HG02623 (cell line): ENCODE data around the gene PRAMEF17.
"Not testable (repeated sequence)": the region's sequence is repeated elsewhere in the genome, so short reads cannot be mapped to it uniquely, and the experiment has no call there.

Experiments
- ATAC-seq: cut with Tn5 transposase; IDR thresholded peaks from one replicate; pipeline ENCODE4 v1.9.1; 2021; ENCODE audit warnings: moderate library complexity; ENCODE audit not compliant: unreplicated experiment

PRAMEF17 gene, protein sequence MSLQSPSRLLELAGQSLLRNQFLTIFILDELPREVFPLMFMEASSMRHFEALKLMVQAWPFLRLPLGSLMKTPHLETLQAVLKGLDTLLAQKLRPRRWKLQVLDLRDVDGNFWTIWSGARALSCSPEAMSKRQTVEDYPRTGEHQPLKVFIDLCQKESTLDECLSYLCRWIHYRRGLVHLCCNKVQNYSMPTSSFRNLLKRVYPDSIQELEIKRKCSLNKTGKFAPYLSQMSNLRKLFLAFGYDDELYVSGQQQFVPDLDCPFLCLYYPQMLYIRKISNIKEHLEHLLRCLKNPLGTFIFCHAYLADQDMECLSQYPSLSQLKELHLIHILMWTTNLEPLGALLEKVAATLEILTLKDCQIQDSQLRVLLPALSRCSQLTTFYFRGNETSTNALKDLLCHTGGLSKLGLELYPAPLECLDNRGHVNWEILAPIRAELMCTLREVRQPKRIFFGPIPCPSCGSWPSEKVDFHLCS

DNA sequence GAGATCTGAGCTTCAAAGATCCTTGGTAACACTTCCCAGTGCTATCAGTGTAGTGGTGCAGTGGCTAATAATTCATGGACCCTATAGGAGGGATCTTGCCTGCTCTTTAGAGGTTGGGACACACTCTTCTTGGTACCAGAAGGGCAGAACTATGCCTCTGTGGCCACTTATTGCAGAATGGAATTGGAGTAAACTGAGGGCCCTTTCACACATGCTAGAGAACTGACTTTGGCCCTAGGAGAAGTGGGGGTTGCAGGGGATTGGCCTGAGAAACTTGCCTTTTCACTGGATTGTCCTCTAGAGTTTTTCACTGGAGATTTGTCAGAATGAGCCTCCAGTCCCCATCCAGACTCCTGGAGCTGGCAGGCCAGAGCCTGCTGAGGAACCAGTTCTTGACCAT is at the start of gene PRAMEF17:
PRAMEF17 (plus strand) TSS at position 301 of the 400 bp plus-strand sequence; CDS start at position 327, 26 bp downstream.
- not testable (repeated sequence) for ATAC-seq

DNA sequence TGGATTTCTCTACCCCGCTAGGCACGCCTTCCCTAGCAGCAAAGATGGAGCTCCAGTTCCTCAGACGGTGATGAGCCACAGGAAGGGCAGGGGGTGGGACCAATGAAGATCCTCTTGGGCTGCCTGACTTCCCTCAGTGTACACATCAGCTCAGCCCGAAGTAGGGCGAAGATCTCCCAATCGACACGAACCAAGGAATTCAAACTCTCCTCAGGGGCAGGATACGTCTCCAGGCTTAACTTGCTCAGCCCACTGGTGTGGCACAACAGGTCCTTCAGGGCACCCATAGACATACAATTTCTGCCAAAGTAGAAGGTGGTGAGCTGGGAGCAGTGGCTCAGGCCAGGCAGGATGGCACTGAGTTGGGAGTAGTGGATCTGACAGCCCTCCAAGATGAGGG is 46.9 kb upstream of the PRAMEF17 start:
- ATAC-seq: not testable (repeated sequence)

DNA sequence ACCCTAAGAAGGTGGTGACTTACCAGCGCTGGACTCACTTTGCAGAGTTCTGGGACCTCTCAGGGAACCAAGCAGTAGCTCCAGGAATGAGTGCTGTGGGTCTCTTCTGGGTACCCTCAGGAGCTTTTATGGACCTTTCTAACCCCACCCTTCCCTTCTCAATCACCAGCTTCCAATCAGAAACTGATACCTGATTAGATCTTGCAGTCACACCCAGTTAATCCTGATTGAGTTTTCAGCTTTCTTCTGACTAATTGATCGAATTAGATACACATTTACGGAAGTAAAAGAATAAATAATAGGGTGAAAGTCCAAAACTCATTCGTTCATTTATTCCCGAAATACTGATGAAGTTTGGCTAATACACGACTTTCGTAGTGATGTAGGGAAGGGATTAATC is 42.4 kb upstream of the PRAMEF17 start, which contains the start of gene PRAMEF14:
PRAMEF14 (minus strand) TSS at position 101 of the 400 bp plus-strand sequence. CDS start 1,820 bp downstream, outside the sequence.
- not testable (repeated sequence) for ATAC-seq

DNA sequence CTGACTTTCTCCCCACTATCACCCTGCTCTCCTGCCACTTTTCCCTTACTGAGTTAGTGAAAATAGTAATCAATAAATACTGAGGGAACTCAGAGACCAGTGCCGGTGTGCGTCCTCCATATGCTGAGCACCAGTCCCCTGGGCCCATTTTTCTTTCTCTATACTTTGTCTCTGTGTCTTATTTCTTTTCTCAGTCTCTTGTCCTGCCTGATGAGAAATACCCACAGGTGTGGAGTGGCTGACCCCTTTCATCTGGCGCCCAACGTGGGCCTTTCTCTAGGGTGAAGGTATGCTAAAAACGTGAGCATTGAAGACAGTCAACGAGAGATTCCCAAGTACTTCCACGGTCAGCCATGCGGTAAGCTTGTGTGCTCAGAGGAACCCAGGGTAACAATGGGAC is 36.0 kb upstream of the PRAMEF17 start:
- ATAC-seq: not testable (repeated sequence)

DNA sequence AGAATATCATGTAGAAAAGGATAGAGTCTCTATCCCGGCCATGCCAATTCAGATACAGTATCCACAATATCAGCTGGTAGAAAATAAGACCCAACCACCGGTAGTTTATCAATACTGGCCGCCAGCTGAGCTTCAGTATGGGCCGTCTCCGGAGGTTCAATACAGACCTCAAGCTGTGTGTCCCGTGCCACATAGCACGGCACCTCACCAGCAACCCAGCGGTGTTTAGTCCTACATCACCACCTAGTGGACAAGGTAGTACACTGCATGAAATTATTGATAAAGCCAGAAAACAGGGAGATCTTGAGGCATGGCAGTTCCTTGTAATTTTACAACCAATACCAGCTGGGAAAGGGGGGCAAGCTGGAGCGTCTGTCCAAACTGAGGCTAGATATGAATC is 35.0 kb upstream of the PRAMEF17 start:
- ATAC-seq: not testable (repeated sequence)

DNA sequence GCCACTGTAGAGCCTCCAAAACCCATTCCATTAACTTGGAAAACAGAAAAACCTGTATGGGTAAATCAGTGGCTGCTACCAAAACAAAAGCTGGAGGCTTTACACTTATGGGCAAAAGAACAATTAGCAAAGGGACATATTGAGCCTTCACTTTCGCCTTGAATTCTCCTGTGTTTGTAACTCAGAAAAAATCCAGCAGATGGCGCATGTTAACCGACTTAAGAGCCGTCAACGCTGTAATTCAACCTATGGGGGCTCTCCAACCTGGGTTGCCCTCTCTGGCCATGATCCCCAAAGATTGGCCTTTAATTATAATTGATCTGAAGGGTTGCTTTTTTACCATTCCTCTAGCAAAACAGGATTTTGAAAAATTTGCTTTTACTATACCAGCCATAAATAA is 32.7 kb upstream of the PRAMEF17 start:
- not testable (repeated sequence) for ATAC-seq

DNA sequence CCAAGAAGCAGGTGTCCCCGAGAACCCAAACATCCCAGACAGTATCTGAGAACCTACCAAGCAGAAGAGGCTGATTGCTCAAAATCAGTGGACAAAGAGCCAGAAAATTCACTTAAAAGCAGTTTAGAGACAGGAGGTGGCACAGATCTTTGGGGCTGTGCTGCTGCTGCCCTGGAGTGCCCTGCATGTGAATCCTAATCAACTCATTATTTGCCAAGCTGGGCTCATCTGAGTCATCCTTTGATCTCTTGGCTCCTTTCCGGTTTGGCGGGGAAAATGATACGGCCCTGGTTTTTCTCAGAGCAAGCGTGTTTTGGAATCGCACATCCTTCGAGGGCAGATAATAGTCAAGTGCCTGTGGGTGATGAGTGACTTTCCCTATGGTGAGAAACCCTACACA is 27.1 kb upstream of the PRAMEF17 start:
- not testable (repeated sequence) for ATAC-seq

DNA sequence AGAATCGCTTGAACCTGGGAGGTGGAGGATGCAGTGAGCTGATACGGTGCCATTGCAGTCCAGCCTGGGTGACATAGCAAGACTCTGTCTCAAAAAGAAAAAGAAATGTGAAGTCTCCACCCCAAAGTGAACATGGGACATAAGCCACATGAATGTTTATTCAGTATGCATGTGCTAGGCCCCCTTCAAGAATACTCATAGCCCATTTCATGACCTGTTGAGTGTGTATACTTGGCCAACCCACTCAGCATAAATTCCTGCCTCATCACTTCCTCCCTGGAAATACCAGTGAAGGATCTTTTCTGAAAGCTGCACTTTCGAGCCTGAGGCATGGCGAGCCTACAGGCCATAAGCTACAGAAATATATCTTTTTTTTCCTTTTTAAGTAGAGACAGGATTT is 24.5 kb upstream of the PRAMEF17 start:
- not testable (repeated sequence) for ATAC-seq

DNA sequence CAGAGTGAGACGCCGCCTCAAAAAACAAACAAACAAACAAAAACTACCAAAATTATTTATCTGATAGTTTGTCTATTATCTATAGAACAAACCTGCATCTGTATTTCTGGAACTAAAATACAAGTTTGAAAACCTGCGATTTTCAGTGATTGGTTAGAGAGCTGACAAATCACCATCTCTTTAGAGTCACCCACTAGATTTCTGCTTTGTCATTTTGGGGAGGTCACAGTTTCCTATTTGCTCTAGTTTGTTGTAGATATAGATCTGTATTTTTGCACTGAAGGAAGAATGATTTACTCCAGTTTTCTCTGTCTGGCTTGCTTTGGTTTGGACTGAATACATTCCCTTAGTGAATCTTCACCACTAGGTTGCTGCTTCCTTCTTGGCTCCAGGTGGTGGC is 22.9 kb upstream of the PRAMEF17 start:
- ATAC-seq: not testable (repeated sequence)

DNA sequence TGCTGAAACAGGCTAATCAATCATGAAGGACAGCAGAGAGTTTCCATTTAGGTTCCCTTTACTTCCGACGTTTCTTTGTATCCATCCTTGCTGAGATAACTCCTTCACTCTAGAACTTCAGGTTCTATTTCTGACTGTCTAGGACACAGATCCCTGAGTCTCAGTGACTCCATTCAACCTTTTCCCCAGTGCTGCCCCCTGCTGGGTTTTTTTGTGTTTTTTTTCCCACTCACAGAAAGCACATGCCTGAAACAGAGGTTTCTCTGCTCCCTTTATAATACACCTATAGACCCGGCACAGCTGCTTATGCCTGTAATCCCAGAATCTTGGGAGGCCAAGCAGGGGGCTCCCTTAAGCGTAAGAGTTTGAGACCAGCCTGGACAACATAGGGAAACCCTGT is 20.9 kb upstream of the PRAMEF17 start:
- not testable (repeated sequence) for ATAC-seq

DNA sequence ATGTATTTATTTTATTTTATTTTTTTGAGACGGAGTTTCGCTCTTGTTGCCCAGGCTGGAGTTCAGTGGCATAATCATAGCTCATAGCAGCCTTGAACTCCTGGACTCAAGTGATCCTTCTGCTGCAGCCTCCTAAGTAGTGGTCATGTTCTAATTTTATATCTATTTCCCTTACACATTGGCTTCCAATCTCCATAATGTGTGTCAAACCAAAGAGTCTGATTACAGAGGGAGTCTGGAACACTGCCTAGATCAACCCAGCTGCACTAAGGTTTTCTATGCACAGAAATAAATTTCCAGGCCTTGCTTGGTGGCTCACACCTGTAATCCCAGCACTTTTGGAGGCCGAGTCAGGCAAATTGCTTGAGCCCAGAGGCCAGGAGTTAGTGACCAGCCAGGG is 10.4 kb upstream of the PRAMEF17 start:
- ATAC-seq: not testable (repeated sequence)

DNA sequence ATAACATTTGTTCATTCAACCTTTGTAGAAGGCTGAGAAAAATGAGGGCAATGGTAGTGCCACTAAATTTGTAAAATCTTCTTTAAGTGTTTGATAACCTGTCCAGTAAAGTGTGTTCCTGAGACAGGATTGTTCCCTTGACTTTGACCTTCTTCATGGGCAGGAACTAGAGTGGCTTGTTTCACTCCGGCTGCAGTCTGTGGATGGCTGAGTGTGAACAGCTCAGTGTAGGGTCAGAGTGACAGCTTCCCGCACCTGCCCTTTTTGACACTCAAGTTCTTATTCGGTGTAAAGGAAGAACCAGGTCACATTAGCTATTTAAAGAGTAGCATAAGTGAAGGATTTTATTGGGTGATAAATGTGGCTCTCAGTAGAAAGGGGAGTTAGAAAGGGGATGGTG is 9.1 kb upstream of the PRAMEF17 start:
- not testable (repeated sequence) for ATAC-seq

DNA sequence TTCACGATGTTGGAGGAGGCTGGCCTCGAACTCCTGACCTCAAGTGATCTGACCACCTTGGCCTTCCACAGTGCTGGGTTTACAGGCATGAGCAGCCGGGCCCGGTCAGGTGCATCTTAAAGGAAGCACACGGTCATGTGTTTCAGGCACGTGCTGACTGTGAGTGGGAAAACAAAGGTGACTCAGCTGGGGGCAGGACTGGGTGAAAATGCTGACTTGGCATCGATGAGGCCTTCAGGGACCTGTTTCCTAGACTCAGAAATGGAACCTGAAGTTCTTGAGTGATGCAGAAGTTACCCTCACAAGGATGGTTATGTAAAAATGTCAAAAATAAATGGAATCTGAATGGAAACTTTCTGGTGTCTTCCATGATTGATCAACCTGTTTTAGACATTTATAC is 3.6 kb downstream of the PRAMEF17 start:
- ATAC-seq: not testable (repeated sequence)

DNA sequence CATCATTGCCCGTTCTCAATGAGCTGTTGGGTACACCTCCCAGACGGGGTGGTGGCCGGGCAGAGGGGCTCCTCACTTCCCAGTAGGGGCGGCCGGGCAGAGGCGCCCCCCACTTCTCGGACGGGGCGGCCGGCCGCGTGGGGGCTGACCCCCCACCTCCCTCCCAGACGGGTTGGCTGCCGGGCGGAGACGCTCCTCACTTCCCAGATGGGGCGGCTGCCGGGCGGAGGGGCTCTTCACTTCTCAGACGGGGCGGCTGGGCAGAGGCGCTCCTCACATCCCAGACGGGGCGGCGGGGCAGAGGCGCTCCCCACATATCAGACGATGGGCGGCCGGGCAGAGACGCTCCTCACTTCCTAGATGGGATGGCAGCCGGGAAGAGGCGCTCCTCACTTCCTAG is 5.3 kb downstream of the PRAMEF17 start:
- not testable (repeated sequence) for ATAC-seq

DNA sequence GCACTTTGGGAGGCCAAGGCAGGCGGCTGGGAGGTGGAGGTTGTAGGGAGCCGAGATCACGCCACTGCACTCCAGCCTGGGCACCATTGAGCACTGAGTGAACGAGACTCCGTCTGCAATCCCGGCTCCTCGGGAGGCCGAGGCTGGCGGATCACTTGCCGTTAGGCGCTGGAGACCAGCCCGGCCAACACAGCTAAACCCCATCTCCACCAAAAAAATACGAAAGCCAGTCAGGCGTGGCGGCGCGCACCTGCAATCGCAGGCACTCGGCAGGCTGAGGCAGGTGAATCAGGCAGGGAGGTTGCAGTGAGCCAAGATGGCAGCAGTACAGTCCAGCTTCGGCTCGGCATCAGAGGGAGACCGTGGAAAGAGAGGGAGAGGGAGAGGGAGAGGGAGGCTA is 5.9 kb downstream of the PRAMEF17 start:
- ATAC-seq: not testable (repeated sequence)

DNA sequence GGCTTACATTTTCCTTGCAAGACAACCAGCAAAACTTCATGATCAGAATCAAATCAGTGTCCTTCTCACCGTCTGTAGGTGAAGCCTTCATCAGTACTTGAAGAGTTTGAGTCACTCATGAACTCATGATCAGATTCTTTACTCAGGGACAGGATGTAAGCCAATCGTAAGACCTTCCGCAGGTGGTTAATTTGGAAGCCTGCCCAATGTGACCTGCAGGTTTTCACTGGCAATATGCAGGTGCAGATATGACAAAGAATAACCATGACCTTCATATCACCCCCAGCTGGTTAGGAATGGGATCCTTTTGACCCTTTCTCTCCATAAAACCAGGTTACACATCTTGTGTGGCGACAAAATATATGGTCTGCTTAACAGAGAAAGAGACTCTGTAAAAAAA is 18.4 kb downstream of the PRAMEF17 start:
- ATAC-seq: no peak

DNA sequence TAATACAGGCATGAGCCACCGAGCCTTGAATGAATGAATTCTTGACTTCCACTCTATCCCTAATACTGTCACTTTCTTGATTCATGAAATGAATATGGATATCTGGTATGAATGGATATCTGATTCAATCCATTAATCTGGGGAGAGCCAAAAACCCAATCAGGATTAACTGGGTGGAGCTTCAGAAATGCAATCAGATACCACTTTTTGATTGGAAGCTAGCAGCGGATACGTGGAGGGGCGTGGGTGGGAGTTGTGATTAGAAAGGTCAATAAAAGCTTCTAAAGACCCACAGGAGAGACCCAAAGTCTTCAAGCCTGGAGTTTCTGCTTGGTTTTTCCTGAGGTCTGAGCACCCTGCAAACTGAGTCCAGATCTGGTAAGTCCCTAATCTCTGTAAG is 20.7 kb downstream of the PRAMEF17 start, which contains the start of gene PRAMEF20:
PRAMEF20 (plus strand) TSS at position 301 of the 400 bp plus-strand sequence. CDS start 5,905 bp downstream, outside the sequence.
- not testable (repeated sequence) for ATAC-seq

DNA sequence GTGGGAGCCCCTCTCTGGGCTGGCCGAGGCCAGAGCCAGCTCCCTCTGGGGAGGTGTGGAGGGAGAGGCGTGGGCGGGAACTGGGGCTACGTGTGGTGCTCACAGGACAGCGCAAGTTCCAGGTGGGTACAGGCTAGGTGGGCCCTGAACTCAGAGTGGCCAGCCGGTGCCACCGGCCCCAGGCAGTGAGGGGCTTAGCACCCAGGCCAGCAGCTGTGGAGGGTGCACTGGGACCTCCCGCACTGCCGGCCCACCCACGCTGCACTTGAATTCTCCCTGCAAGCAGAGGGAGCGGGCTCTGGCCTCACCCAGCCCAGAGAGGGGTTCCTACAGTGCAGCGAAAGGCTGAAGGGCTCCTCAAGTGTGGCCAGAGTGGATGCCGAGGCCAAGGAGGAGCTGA is 41.1 kb downstream of the PRAMEF17 start:
- ATAC-seq: no peak

DNA sequence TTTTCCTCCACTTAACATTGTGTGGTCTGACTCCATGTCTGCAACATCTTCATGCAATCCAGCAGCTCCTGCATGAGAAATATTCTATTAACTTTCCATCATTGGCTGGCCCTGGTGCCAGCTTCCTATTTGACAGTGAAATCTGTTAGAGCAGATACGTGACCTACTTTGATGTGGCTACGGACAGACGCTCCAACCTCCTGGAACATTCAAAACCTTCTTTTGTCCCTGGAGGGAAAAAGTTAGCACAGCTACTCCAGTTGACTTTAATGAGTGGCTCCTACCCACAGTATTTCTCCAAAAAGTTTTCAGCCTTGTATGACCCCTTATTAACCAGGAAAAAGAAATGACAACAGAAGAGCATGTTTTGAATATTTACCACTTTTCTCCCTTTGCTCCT is 42.8 kb downstream of the PRAMEF17 start:
- no peak for ATAC-seq

DNA sequence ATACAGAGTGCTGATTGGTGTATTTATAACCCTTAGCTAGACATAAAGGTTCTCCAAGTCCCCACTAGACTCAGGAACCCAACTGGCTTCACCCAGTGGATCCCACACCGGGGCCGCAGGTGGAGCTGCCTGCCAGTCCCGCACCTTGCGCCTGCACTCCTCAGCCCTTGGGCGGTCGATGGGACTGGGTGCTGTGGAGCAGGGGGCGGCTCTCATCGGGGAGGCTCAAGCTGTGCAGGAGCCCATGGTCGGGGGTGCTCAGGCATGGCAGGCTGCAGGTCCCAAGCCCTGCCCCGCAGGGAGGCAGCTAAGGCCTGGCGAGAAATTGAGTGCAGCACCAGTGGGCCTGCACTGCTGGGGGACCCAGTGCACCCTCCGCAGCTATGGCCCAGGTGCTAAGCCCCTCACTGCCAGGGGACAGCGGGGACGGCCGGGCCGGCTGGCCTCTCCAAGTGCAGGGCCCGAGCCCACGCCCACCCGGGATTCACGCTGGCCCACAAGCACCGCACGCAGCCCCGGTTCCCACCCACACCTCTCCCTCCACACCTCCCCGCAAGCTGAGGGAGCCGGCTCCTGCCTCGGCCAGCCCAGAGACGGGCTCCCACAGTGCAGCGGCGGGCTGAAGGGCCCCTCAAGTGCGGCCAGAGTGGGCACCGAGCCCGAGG is 44.4 kb downstream of the PRAMEF17 start:
- not testable (repeated sequence) for ATAC-seq

DNA sequence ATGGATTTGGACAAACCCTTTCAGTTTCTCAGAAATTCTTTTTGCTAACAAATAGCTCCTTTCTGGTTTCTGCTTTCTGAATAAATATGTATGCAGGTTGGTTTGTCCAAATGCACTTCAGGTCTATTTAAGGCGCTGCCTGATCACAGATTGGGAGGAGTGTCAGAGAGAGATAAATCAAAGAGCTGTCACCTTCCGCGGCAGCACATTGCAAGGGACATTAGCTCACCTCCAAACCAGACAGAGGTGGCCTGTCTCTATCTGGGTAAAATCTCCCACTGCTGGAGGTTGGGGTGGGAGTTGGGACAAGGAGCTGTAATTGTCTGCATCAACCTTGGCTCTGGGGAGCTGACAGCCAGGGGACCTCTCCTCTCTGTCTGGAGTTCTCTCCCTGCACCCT is 46.0 kb downstream of the PRAMEF17 start:
- no peak for ATAC-seq
